DMS114 treated with DMSO at 0.1 percent for 48 hours (cell line): ENCODE results near the gene GNB5.
"Not testable (repeated sequence)": the region's sequence is repeated elsewhere in the genome, so short reads cannot be mapped to it uniquely, and the experiment has no call there.

Experiments
- DNase-seq: peaks from one replicate; lab custom pipeline; 2025; ENCODE audit not compliant: unreplicated experiment; lab: John Stamatoyannopoulos, UW

Gene GNB5

DNA sequence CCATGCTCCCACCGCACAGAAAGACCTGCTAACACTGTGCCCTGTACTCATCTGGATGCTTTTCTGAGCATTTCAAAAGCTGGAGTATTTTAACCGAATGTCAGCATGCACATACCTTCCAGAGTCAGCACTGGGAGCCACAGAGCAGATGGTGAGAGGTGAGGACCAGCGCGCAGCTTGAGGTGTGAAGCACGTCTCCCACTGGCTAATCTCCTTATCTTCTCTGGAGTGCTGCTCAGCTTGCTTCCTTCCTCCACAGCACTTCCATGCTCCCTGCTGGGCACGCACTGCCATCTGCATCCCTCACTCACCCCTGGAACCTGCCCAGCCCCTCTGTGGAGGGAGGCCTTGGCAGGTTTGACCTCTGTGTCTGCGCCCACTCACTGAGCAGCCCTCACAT lies at the start of gene GNB5:
TSS of gene GNB5 (minus strand) at position 186 of the 400 bp plus-strand sequence. CDS start 6,716 bp downstream, outside the sequence.
- no peak for DNase-seq

DNA sequence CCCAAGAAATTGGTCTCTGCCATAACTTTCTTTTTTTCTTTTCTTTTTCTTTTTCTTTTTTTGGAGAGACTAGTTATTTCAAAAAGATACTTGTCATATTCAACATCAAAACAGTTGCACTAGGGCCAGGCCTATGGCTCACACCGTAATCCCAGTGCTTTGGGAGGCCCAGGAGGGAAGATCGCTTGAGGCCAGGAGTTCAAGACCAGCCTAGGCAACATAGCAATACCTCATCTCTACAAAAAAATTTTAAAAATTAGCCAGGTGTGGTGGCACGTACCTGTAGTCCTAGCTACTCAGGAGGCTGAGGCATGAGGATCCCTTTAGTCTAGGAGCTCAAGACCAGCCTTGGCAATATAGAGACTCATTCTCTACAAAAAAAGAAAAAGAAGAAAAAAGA lies 49.0 kb upstream of the GNB5 start:
- no peak for DNase-seq

DNA sequence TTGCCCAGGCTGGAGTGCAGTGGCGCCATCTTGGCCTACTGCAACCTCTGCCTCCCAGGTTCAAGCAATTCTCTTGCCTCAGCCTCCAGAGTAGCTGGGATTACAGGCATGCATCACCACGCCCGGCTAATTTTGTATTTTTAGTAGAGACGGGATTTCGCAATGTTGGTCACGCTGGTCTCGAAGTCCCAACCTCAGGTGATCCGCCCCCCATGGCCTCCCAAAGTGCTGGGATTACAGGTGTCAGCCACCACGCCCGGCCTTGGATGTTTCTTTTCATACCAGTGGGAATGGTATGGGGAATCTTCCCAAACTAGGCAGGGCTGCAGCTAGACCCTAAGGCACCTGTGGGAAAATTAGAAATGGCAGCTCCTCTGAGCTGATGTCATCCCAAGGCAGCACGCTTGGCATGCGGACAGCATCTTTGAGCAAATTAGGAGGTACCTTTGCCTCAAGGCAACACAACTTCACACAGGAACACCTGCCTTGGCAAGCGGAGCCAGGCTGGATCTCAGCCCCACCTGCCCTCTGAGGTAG lies 47.9 kb upstream of the GNB5 start:
- not testable (repeated sequence) for DNase-seq

DNA sequence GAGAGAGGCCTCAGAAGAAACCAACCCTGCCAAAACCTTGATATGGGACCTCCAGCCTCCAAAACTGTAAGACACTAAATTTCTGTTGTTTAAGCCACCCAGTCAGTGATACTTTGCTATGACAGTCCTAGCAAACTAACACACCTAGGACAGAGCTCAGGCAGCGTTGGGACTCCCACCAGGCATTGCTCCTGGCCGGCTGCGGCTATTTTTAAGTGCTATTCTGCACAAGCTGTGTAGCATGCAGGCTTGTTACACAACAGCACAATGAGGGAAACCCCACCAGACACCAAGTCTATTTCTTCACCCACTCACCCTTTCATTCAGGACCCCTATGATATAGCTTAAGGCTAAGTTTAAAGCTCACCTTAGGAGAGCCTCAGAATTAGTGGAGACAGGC lies 47.0 kb upstream of the GNB5 start:
- no peak for DNase-seq

DNA sequence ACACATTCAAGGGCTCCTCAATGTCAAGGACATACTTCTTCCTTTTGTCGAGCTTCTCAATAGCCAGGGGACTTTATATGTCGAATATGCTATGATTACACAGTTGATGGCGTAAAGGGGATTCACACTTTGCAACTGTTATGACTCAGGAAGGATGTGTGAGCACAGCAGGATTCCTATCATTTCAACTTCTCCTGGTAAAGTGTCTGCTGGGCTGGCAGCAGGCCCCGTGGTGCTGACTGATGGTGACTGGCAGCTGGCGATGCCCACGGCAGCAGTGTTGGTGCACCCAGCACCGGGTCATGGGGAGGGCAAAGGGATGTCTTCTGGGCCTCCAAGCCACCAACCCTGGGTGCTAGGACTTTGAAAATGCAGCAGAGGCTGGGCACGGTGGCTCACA lies 44.8 kb upstream of the GNB5 start:
- DNase-seq: no peak

DNA sequence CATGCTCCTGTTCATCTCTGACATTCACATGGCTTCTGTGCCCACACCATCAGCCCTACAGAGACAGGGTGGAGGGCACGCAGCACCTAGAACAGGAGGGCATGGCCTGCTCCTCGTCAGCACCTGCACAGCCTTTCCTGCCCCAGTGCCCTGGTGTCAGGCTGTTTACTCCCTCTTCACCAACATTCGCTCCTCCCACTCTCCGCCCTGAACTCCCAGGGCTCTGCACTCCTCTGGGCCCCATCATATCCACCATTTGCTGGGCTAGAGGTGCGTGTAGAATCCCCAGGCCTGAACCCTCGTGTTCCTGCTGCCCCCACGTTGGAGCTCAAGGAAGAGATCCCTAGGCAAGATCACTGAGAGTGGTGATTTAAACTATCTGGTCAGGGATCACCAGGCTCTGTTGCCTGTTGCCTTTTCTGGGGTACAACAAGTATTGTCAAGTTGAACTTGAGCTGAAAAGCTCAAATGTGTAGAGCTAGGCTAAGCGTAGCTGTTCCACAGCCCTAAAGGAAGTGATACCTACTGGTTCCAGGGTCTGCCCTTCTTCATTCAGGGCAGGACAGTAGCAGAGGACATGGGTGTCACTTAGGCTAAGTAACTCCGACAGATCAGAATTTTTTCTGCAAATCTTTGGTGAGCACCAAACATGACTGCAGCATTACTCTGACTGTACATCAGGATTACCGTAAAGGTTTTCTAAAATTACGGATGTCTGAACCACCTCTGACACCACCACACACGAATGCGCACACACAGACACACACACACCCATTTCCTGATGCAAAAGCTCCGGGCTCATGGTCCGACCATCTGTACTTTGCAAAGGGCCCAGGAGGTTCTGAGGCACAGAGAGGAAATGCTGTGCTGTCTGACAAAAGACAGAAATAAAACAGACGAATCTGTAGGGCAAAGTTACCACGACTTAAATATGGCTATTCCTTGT lies 43.7 kb upstream of the GNB5 start:
- no peak for DNase-seq

DNA sequence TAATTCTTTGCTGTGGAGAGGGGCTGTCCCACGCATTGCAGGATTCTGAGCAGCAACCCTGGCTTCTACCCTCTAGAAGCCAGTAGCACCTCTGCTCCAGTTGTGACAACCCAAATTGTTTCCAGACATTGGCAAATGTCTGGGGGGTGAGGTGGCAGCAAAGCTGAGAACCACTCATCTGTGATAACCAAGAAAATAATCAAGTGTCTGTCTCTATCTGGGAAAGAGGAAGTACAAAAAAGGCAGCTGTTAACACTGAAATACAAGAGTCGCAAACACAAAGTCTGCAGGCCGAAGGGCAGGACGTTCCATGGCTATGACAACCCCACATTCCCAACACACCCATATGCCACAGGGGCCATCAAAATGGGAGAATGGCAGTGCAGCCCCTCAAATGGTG lies 42.2 kb upstream of the GNB5 start:
- no peak for DNase-seq

DNA sequence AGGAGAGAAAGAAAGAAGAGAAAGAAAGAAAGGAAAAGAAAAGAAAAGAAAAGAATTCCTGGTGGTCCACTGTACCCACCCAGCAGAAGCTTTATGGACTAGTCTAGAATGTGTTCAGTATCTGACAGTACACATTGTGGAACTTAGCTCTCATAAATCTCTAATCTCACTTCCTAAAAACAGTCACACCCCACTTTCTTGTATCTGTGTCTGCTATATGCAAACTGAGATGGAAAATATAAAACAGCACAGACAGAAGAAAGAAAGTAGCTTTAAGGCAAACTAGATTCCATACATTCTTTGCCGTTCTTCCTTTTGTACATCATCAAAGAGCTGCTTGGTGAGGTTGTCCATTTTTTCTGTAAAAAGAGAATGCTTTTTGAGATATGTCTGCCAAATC lies 41.1 kb upstream of the GNB5 start:
- no peak for DNase-seq

DNA sequence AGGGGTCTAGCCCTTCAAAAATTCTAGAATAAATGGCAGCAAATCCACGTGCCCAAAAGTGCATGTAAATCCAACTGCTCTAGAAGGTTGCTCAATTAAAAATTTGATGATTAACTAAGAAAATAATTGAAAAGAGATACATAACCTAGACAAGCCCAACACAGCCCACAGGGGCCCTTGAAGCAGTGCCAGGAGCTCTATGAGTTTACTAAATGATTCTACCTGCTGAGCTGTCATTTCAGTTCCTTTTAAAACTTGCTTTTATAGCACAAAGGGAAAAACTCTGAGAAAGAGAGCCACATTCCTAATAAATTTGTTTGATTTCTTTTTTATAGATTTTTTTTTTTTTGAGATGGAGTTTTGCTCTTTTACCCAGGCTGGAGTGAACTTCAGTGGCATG lies 38.9 kb upstream of the GNB5 start:
- DNase-seq: no peak

DNA sequence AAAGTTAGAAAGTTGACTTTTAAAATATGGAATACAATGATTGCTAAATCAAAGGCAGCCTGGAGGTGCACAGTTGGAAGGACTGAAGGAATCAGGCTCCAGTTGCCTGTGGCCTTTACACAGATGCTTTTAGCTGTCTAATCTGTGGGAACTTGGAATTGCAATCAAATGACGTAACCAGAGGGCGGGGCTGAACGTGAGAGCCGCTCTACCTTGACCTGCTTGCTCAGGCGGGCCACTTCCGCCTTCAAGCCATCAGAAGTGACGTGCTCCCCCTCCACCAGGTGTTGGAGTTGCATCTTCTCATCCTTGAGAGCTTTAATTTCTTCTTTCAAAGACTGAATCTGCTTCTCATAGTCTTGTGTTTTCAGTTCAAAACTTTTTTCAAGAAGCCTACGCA lies 37.7 kb upstream of the GNB5 start:
- no peak for DNase-seq

DNA sequence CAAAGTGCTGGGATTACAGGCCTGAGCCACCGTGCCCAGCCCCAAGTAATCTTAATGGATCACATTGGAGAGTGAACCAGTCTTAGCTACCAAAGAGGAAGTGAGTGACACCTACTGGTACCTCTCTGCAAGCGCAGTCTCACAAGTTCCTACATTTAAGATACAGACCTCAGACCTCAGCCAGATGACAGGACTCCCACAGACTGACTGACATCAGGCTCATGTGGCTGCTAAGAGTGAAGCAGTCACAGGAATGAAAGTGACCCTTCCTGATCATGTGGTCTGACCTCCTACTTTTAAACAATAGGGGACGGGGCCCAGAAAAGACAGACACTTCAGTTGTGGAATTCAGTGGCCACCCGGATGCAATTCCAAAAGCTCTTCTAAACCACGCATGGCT lies 36.3 kb upstream of the GNB5 start:
- DNase-seq: peak; percentile 76

DNA sequence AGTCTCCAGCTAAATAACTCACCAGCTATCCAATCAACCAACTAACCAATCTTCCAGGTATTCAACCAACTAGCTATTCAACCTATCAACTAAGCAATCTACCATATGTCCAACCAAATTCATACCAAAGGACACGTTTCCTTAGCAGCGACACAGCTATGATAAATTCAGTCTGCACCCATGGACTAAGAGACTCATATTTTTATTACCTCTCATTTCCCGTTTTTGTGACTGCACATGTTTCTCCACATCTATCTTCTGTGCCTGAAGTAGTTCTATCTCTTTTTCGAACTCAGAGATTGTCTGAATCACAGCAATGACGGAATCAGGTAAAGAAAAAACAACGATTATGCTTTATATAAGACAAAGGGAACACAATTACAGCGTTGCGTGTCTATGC lies 34.0 kb upstream of the GNB5 start:
- DNase-seq: no peak

DNA sequence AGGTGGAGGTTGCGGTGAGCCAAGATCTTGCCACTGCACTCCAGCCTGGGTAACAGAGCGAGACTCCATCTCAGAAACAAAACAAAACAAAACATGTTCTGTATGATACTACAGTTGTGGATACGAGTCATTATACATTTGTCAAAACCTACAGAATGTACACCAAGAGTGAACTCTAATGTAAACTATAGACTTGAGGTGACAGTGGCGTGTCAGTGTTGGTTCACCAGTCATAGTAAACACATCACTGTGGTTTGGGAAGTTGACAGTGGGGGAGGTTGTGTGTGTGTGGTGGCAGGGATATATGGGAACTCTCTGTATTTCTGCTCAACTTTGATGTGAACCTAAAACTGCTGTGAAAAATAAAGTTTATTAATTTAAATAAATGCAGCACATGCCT lies 33.0 kb upstream of the GNB5 start:
- no peak for DNase-seq

DNA sequence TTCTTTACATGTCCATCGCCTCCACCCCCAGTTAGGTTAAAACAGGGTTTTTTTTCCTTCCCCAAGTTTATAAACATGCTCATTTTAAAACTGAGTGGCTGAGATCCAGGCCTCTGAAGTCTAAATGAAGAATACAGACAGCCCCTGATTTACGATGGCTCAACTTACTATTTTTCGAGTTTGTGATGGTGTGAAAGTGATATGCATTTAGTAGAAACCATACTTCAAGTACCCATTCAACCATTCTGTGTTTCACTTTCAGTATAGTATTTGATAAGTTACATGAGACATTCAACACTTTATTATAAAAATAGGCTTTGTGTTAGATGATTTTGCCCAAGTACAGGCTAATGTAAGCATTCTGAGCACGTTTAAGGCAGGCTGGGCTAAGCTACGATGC lies 30.5 kb upstream of the GNB5 start:
- DNase-seq: no peak

DNA sequence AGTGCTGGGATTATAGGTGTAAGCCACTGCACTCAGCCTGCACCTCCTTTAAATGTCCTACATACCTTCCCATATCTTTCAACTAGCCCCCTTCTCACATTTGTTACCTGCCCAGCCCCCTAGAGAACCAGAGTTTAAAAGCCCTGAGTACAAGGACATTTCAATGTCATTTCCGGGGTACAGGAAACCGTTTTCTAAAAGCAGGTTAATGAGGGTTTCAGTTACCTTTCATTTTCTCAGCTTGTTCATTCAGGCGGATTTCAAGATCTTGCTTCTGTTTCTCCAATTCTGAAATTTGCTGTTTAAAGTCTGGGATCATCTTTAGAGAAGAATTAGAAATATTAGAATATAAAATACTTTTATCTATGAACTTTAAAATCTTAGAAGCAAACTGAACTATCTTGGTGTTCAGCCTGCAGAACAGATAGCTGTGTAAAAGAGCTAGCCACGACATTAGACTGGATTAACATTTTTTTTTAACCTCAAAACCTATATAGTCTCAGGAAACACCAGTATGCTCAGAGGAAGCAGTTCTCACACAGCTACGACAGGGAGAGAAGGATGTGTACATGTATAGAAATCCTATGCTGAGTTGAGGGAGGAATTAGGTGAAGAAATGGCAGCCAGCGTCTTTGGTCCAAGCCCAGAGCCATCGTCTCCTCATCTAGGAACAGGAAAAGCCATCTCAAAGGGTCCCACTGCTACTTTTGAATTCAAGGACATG lies 29.9 kb upstream of the GNB5 start:
- DNase-seq: no peak

DNA sequence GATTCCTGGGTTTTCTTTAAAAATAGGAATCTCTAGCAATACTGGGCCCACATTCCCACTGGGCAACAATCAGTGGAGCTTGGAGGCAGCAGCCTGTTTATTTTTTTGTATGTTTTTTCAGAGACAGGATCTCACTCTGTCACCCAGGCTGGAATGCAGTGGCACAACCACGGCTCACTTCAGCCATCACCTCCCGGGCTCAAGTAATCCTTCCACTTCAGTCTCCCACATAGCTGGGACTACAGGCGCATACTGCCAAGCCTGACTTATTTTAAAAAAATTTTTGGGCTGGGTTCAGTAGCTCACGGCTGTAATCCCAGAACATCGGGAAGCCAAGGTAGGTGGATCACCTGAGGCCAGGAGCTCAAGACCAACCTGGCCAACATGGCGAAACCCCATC lies 29.1 kb upstream of the GNB5 start:
- DNase-seq: no peak

DNA sequence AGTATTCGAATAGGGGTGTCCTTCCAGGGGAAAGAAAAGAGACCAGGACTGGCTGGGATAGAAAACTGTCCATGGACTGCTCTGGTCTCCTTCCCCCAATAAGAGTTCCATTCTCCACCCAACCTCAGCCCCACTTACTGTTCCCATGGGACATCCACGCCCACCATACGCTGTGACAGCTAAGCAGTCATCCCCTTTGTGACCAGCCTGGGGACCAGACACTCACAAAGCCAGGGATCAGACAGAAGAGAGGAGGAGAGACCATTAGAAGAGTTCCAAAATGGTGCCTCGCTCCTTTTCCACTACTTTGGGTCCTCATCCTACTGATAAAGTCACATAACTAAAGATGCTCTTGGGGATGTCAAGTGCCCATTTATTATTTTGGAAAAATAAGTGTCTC lies 27.6 kb upstream of the GNB5 start:
- DNase-seq: no peak

DNA sequence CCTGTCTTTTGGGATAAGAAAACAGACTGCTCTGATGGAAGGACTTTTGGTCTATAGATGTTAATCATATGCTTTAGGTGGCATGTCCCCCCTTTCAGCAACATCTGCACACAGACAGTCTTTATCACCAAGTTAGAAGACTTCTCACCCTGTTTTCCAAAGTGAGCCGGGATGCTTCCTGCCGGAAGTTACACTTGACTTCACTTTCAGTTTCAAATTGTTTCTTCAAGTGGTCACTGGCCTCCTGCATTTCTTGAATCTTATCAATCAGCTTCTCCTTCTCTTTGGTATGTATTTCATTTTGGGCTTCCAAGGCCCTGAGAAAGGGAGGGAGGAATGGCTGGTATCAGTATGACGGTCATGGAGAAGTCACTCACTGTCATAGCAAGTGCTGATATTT lies 27.2 kb upstream of the GNB5 start:
- no peak for DNase-seq

DNA sequence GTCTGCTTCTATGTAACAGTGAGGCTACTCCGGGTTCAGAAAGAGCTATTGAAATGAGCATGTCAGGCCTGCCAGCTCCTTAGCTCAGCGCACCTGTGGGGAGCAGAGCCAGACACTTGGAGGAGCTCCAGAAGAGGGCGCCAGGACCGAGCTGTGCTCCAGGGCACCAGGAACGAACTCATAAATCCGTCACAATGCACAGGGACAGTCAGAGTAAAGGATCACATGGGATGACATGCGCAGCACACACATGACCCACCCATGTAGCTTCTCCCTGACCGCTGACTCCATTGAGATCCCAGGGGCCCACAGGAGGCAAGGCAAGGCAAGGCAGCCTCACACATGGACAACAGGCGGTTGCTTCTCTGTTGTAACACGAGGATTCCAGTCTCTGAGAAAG lies 26.0 kb upstream of the GNB5 start:
- DNase-seq: no peak

DNA sequence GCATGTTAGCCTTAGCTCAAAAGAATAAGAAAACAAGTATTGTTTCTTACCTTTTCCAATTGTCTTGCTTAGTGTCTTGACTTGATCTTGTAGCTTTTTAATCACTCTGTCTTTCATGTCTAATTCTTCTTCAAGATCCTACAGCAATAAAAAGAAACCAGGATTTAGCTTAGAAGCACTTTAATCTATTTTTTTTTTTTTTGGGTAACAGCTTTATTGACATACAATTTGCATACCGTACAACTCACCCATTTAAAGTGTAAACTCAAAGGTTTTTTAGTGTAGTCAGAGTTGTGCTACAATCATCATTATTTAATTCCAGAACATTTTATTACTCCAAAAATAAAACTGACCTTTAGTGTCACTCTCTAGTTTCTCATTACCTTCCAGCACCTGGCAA lies 23.4 kb upstream of the GNB5 start:
- no peak for DNase-seq

DNA sequence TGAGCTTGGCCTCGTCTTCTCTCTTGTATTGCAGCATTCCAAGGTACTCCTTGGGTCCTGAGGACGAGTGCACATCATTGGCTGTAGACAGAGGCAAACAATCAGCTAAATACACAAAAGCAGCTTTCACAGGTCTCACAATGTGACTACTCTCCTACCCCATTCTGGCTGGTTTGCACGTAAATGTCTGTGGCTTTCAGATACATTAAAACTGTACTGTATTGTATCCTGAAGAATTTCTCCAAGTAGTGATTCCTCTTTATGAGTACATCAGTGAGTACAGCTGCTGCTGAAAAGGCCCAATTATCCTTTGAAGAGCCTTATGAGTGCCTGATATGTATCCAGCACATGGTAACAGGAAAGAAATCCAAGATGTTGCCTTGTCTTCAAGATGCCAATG lies 22.0 kb upstream of the GNB5 start:
- DNase-seq: no peak

DNA sequence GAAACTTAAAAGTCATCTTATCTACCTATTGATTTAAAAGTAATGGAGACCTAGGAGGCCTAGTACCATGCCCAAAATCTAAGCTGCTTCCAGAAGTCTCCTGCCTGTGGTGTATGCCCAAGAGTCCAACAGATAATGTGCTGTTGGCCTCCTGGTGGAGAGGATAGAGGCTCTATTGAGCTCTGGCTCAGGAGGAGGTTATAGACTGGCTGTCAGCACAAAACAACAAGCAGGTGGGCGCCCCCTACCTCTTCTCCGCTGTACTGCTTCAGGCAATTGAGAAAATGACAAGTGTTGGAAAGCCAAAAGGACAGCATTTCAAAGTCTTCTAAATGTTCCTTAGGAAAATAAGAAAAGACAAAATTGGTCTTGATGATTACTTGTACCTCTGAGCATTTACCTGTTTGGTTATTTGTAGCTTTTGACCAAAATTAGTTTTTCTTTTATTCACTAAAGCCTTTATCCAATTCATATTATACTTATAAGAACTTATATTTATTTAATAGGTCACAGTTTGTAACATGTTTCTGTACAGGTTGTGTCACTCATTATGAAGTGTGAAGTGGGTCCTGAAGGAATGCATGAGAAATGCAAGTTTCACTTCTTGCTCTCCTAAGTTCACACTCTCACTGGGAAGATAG lies 17.2 kb upstream of the GNB5 start:
- DNase-seq: peak; percentile 6
